Neural cell (in vitro differentiated cells): ENCODE measurements around the gene SIX1.

Experiments used
- EP300 ChIP-seq: fragments of 450-650 bp; conservative IDR thresholded peaks from 2 replicates; pipeline ENCODE4 v1.6.1; 2014; ENCODE audit warnings: antibody characterized with exemption, mild to moderate bottlenecking, moderate library complexity; ENCODE audit not compliant: poor library complexity, severe bottlenecking
- POLR2AphosphoS5 ChIP-seq: IDR thresholded peaks from 2 replicates; pipeline ENCODE4 v1.6.1; 2012

- TF ChIP-seq EP300 (no peak), POLR2AphosphoS5 (no peak)
Measured at GRCh38 chr14:60670989-60671388, 21.7 kb upstream of the SIX1 start.
